Stimulated activated CD8-positive, alpha-beta memory T cell treated with anti-CD3 and anti-CD28 coated beads, Interleukin-15, amount 100 ng/mL, for 24 hours (primary cell): ENCODE measurements around the gene SLC35F1.

Source experiments
- DNase-seq: peaks from one replicate; pipeline ENCODE4 v3.0.0-alpha.2; 2020; ENCODE audit warnings: low read depth

Gene SLC35F1

DNA sequence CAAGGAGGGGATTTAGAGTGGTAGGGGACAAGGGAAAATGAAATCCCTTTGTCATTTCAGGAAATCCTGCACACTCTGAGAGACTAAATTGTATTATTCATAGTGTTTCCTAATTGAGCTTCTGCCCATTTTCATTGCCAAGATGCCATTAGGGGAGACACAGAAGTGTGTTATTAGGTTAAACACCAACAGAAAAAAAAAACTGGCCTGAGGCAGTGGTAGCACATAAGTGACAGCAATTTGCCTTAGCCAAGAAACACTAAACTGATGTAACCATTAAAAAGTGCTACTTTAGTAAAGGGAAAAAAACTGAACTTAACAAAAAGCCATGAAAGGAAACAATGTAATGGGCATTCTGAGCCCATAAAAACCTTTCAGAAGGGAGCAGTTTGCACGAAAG is 370.6 kb downstream of the SLC35F1 start:
- DNase-seq, result no peak

GRCh38 chr6:118280210-118280609 is 373.1 kb downstream of the SLC35F1 start:
- DNase-seq, result no peak

DNA sequence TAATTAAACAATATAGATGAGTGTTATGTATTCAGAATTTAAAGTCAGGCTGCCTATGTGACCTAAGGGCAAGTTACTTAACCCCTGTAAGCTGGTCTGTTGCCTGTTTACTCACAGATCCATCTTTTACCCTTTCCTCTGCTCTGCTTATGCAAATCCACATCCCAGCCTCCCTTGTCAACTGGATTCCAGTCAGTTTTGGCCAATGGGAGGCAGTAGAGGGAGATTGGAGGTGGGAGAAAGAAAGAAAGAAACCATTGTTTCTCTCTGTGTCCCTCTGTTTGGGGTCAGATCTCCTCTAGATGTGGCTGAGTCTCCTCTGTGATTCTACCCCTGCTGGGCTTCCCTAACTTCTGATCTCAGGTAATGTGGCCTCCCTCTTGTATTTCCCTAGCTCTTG is 374.2 kb downstream of the SLC35F1 start:
- no peak for DNase-seq

- no peak for DNase-seq
These were observed 376.7 kb downstream of the SLC35F1 start for GRCh38 chr6:118283766-118284165.

DNA sequence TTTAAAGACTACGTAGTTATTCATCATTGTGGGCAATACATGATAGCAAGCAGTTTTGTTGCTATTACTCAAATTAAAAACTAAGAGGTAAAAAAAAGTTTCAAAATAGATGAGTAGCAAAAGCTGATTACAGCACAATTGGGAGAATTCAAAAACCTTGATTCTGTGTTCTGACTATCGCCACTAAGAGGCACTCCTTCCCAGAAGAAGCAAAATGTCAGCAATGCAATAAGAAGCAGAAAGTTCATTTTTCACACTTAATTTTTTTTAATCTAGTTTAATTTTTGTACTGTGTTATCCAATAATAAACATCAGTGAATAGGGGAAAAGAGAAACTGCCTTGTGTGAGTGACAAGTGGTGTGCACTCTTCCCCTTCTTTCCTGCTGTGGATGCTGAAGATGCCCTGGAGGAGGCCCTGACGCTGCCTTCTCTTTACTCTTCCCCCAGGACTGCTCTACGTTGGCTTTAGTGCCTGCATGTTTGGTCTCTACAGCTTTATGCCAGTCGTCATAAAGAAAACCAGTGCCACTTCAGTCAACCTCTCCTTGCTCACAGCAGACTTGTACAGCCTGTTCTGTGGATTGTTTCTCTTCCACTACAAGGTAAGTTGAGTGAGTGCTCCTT is 377.8 kb downstream of the SLC35F1 start:
- no peak for DNase-seq

DNA sequence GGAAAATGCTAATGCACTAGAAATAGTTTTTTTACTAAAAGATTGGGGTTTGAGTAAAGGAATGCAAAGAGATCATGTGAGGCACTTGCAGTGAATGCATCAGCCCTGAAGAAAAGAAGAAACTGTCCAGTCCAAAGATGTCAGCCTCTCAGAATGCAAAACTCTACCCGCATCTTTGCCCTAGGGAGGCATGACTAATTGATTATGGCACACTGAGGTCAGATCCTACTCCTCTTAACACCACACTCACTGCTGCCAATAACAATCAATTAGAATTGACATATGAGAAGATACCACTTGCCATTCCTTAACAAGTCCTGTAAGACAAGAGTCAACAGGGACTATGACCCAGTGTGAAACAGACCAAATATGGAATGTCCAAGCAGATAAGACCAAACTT is 378.7 kb downstream of the SLC35F1 start:
- no peak for DNase-seq

- DNase-seq, result no peak
These were observed 381.5 kb downstream of the SLC35F1 start for GRCh38 chr6:118288355-118289124.

- no peak for DNase-seq
These were observed 385.5 kb downstream of the SLC35F1 start for GRCh38 chr6:118292558-118292957.

GRCh38 chr6:118294906-118295305 is 387.8 kb downstream of the SLC35F1 start:
- no peak for DNase-seq

DNA sequence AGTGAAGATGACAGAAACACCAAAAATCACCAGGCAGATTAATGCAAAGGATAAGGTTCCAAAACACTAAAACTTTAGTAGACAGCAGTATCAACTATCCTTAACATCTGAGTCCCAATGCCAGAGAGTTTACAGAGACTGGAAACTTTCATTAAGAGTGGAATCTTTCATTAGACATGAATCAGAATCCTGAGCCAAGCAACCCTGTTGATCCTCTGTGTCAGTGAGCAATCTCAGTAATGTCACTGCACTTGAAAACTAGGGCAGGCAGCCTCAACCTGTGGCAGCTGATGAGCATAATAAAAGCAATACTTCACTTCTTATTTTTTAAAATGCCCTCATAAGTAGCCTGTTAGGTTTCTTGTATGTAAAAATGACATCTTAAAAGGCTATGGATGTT is 388.3 kb downstream of the SLC35F1 start:
- no peak for DNase-seq

DNA sequence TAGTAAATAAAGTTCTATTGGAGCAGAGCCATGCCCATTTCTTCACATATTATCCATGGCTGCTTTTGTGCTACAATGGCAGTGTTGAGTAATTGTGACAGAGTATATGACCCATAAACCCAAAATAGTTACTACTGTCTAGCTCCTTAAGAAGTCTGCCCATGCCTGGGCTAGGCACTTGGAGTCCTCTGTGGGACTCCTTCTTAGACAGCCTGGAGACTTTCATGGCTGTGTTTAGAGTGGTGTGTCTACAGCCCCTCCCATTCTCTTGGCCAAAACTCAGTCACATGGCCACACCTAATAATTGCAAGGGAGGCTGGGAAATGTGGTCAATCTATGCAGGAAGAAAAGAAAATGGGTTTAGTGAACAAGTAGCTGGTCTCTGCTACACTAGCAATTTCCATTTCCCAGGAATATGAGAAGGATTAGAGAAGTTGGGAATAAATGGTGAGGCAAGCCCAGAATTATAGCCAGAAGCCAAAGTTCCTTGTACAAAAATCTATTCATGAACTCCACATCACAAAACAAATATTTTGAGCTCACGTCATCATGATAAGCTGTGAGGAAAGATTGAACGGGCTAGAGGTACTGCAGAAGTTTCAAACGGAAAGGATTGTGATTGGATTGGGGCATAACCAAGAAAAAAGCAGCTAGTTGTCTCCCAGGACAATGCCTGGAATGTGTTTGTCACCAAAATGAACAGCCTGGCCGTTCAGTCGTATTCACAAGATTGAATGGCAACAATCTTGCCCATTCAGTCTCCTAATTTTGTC is 389.3 kb downstream of the SLC35F1 start:
- no peak for DNase-seq

DNA sequence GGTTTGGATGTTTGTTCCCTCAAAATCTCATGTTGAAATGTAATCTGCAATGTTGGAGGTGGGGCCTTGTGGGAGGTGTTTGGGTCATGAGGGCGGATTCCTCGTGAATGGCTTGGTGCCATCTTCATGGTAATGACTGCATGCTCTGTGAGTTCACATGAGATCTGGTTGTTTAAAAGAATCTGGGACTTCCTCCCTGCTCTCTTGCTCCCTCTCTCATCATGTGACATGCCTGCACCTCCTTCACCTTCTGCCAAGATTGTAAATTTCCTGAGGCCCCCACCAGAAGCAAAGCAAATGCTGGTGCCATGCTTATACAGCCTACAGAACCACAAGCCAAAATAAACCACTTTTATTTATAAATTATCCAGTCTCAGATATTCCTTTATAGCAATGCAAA is 390.8 kb downstream of the SLC35F1 start:
- DNase-seq, result no peak

GRCh38 chr6:118298476-118299427 is 391.7 kb downstream of the SLC35F1 start:
- DNase-seq, result no peak

GRCh38 chr6:118299457-118299856 is 392.4 kb downstream of the SLC35F1 start:
- no peak for DNase-seq

DNA sequence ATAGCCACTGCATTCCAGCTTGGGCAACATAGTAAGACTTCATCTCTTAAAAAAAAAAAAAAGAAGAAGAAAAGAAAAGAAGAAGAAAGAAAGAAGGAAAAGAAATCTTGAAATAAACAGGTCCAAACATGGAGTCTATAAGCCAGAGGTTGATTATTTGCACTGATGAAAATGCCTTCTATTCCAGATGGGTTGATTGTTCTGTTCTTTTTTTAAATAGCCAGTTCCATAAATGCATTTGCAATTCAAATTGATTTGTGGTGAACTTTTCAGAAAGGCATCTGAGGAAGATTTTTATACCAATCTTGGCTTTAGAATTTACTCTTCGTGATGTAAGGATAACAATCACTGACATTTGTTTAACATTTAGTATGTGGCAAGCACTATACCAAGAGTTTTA is 397.3 kb downstream of the SLC35F1 start:
- DNase-seq, result no peak

DNA sequence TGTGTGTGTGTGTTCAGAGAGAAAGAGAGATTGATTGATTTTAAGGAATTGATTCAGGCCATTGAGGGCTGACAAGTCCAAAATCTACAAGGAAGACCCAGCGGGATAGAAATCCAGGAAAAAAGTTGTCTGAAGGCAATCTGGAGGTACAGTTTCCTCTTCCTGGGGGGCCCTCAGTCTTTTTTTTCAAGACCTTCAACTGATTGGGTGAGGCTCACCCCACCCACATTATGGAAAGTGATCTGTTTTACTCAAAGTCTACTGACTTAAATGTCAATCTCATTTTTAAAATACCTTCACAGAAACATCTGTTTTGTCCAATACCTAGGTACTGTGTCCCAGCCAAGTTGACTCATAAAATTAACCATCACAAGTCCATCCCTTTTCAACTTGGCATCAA is 398.0 kb downstream of the SLC35F1 start:
- no peak for DNase-seq

- DNase-seq, result no peak
These were observed 399.6 kb downstream of the SLC35F1 start for GRCh38 chr6:118306392-118307238.

DNA sequence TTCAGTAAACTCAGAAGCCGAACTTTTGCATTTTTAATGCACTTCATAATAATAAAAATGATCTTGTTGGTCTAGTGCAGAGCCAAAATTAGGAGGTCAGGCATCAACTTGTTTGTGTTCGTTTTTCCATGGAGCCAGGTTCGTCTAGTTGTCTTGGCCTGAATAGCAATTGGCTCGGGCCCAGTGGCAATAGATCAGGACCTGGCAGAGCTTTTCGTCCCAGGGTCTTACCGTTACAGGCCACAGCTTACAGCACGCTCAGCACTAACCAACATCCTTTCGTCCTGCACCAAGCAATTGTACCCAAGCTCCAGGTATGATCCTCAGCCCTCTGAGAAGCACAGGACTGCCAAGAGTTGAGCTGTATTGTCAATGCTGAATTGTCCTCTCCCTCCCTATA is 400.5 kb downstream of the SLC35F1 start:
- no peak for DNase-seq

- no peak for DNase-seq
These were observed 402.5 kb downstream of the SLC35F1 start for GRCh38 chr6:118309337-118310093.

GRCh38 chr6:118313208-118313607 is 406.1 kb downstream of the SLC35F1 start:
- DNase-seq, result no peak
